ENCODE results near the gene CD320.

DNA sequence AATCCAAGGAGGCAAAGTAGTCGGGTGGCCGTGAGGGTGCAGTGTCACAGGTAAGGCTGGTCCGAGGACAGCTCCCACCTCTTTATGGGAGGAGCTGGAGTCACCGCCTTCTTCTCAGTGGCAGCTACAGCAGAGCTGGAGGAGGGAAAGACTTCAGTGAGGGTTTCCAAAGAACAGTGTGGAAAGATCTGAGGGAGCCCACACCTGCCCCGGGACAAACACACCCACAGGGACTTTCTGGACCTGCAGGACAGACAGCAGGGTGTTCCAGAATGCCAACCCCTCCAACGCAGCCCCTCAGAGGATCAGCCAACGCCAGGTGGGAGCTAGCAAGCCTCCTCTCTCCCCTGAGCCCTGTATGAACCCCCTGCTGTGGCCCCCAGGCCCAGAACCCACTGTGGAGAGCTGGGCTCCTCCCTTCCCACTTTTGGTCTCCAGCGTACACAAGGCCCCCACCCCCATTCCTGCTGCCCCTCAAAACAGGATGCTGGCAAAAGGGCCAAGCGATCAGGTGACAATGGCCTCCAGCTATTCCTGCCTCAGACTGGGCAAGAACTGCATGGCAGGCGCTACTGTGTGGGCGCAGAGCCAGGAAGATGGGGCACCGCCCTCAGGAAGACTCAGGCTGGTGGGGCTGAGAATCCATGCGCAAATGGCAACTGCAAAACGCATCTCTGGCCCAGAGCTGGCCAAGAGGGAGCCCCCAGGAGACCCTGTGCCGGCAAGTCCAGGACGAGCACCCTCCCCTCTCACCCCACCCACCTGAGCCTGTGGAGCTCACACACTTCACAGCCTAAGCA is 3.5 kb upstream of the CD320 start:
- TF ChIP-seq CTCF (IDR thresholded peaks at IDR 0.05; ENCODE audit: poor library complexity, severe bottlenecking) (no peak), TAF1 (IDR thresholded peaks at IDR 0.05; ENCODE audit: low read depth) (no peak), EP300 (conservative IDR thresholded peaks at IDR 0.05; ENCODE audit: poor library complexity, severe bottlenecking) (no peak), MXI1 (conservative IDR thresholded peaks at IDR 0.05; ENCODE audit: poor library complexity, severe bottlenecking) (no peak), EZH2 (IDR thresholded peaks at IDR 0.05; ENCODE audit: borderline replicate concordance, insufficient read depth, low read length, poor library complexity, severe bottlenecking) (no peak), REST (IDR thresholded peaks at IDR 0.05; ENCODE audit: borderline replicate concordance) (no peak)
